ENCODE data around the gene SLC39A11. TPM values are rescaled to one million over a fixed set of nuclear protein-coding genes. Genes with fewer than 3 reads are reported as not detected.
A peak's percentile ranks its signal among the peaks of the same experiment; 100 is the strongest.

SLC39A11 gene
- total and polyA plus RNA-seq, 4 donors = 9.3 to 49.3 (median 24.7) TPM

DNA sequence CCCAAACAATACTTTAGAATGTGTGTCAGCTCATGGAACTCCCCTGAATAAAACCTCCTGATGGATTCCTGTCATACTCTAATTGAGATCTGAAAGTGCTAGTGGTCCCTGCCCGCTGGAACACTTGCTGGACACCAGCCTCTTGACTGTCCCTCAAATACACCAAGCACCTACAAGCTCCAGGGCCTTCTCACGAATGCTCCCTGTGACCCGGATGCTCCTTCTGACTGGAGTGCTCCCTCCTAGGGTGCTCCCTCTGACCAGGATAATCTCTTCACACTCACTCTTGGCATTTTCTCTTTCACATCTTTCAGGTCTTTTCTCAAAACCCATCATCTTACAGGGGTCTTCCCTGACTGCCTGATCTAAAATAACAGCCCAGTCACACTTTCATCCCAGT lies 205.9 kb downstream of the SLC39A11 start:
- H3K27me3 ChIP-seq (ENCODE audit: control insufficient read depth in 3 of 3, insufficient read depth in 3 of 3, low read length in 2 of 3) = no peaks in the 10 kb centered on the region
- DNase-seq = no peak
- no peaks in the 10 kb centered on the region for H3K9me3 ChIP-seq (ENCODE audit: control insufficient read depth in 4 of 4, insufficient read depth in 3 of 4, low read length in 3 of 4)
- H3K4me1 ChIP-seq (ENCODE audit: control insufficient read depth in 5 of 5, insufficient read depth in 5 of 5, low read length in 5 of 5) = no peaks in the 10 kb centered on the region
- 97% methylated on average over 3 of the region's 3 CpGs for WGBS, 2 donors
- H3K9ac ChIP-seq (ENCODE audit: insufficient read depth in 1 of 2, low read length in 2 of 2) = no peak overlapping the region
- no peak for ATAC-seq (ENCODE audit: insufficient read depth, low FRiP score)
- no peak overlapping the region for H3K4me3 ChIP-seq
- TF ChIP-seq, protein P1, sequence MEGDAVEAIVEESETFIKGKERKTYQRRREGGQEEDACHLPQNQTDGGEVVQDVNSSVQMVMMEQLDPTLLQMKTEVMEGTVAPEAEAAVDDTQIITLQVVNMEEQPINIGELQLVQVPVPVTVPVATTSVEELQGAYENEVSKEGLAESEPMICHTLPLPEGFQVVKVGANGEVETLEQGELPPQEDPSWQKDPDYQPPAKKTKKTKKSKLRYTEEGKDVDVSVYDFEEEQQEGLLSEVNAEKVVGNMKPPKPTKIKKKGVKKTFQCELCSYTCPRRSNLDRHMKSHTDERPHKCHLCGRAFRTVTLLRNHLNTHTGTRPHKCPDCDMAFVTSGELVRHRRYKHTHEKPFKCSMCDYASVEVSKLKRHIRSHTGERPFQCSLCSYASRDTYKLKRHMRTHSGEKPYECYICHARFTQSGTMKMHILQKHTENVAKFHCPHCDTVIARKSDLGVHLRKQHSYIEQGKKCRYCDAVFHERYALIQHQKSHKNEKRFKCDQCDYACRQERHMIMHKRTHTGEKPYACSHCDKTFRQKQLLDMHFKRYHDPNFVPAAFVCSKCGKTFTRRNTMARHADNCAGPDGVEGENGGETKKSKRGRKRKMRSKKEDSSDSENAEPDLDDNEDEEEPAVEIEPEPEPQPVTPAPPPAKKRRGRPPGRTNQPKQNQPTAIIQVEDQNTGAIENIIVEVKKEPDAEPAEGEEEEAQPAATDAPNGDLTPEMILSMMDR (IDR thresholded peaks at IDR 0.05; ENCODE audit: control extremely low read depth, extremely low read depth) = no peak
- H3K36me3 ChIP-seq (ENCODE audit: control insufficient read depth in 4 of 4, insufficient read depth in 4 of 4, low read length in 4 of 4) = peaks cover 0 to 6% (median 1%) of the 10 kb centered on the region in 4 donors
- H3K27ac ChIP-seq (ENCODE audit: low read depth in 1 of 2, low read length in 1 of 2) = no peak overlapping the region

DNA sequence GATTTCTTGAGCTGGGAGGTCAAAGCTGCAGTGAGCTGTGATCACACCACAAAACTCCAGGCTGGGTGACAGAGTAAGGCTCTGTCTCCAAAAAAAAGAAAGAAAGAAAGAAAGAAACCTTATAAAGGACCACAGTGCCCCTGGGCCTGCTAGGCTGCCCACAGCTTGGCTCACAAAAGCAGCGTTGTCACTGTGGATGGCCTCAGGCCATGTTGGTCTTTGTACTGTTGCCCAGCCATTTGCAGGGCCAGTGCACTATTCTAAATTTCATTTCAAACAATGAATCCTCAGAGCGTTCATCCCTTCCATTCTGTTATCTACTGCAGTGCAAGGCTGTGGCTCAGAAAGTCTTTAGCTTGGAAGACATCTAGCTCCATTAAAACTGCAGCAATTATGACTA lies 208.4 kb downstream of the SLC39A11 start:
- TF ChIP-seq, protein P1 (IDR thresholded peaks at IDR 0.05; ENCODE audit: control extremely low read depth, extremely low read depth) = no peak
- no peak for DNase-seq
- Histone ChIP-seq H3K27me3 (ENCODE audit: control insufficient read depth in 3 of 3, insufficient read depth in 3 of 3, low read length in 2 of 3) (no peaks in the 10 kb centered on the region), H3K4me1 (ENCODE audit: control insufficient read depth in 5 of 5, insufficient read depth in 5 of 5, low read length in 5 of 5) (no peaks in the 10 kb centered on the region), H3K27ac (ENCODE audit: low read depth in 1 of 2, low read length in 1 of 2) (no peak overlapping the region), H3K9ac (ENCODE audit: insufficient read depth in 1 of 2, low read length in 2 of 2) (no peak overlapping the region), H3K9me3 (ENCODE audit: control insufficient read depth in 4 of 4, insufficient read depth in 3 of 4, low read length in 3 of 4) (peaks cover 0 to 9% (median 3%) of the 10 kb centered on the region in 4 donors), H3K4me3 (no peak overlapping the region), H3K36me3 (ENCODE audit: control insufficient read depth in 4 of 4, insufficient read depth in 4 of 4, low read length in 4 of 4) (peaks cover 0 to 6% (median 0%) of the 10 kb centered on the region in 4 donors)
- ATAC-seq (ENCODE audit: insufficient read depth, low FRiP score) = no peak
- WGBS, 2 donors = 93 to 100% methylated on average over 2 of the region's 2 CpGs

DNA sequence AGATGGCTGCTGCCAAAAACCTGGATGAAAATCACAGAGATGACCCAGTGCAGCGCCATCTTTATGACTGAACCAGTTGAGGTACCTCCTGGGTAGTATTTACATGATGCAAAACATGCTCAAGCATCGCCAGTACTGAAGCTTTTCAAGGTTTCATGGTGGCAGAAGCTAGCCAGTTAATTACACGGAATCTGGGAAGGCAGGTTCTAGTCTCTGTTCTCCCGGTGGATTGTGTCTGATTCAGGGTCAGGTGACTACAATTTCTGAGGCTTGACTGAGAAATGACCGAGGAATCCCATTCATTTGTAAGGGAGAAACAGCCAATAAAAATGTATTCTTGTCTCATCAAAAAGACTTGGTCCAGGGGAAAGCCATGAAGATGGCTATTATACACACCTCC lies 209.1 kb downstream of the SLC39A11 start:
- Histone ChIP-seq H3K36me3 (ENCODE audit: control insufficient read depth in 4 of 4, insufficient read depth in 4 of 4, low read length in 4 of 4) (peaks cover 0 to 6% (median 0%) of the 10 kb centered on the region in 4 donors), H3K27ac (ENCODE audit: low read depth in 1 of 2, low read length in 1 of 2) (no peak overlapping the region), H3K9me3 (ENCODE audit: control insufficient read depth in 4 of 4, insufficient read depth in 3 of 4, low read length in 3 of 4) (peaks cover 0 to 9% (median 3%) of the 10 kb centered on the region in 4 donors), H3K9ac (ENCODE audit: insufficient read depth in 1 of 2, low read length in 2 of 2) (no peak overlapping the region), H3K4me3 (no peak overlapping the region), H3K4me1 (ENCODE audit: control insufficient read depth in 5 of 5, insufficient read depth in 5 of 5, low read length in 5 of 5) (no peaks in the 10 kb centered on the region), H3K27me3 (ENCODE audit: control insufficient read depth in 3 of 3, insufficient read depth in 3 of 3, low read length in 2 of 3) (no peaks in the 10 kb centered on the region)
- TF ChIP-seq, protein P1 (IDR thresholded peaks at IDR 0.05; ENCODE audit: control extremely low read depth, extremely low read depth) = no peak
- ATAC-seq (ENCODE audit: insufficient read depth, low FRiP score) = no peak
- DNase-seq = no peak
- WGBS, 2 donors = 96% methylated on average over 5 of the region's 5 CpGs

DNA sequence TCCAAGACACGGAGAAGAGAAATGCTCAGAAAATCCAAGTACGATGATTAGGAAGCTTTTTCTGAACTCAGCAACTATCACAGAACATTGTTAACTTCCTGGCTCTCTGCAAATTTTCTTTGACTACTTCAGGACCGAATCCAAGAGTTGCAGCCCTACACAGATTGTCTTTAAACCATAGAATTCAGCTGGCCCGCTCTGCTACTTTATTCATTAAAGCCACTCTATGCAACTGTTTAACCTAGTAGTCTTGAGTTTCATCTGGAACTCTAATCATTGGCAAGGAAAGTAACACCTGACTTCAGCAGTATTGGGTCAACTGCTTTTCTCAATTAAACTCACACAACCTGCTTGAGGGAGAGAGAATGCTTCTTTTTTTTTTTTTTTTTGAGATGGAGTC lies 210.1 kb downstream of the SLC39A11 start:
- no peaks in the 10 kb centered on the region for H3K27me3 ChIP-seq (ENCODE audit: control insufficient read depth in 3 of 3, insufficient read depth in 3 of 3, low read length in 2 of 3)
- H3K9ac ChIP-seq (ENCODE audit: insufficient read depth in 1 of 2, low read length in 2 of 2) = no peak overlapping the region
- TF ChIP-seq, protein P1 (IDR thresholded peaks at IDR 0.05; ENCODE audit: control extremely low read depth, extremely low read depth) = no peak
- H3K36me3 ChIP-seq (ENCODE audit: control insufficient read depth in 4 of 4, insufficient read depth in 4 of 4, low read length in 4 of 4) = peaks cover 0 to 6% (median 1%) of the 10 kb centered on the region in 4 donors
- no peak overlapping the region for H3K27ac ChIP-seq (ENCODE audit: low read depth in 1 of 2, low read length in 1 of 2)
- H3K4me3 ChIP-seq = no peak overlapping the region
- DNase-seq (peak in 1 of 3 donors; percentile 37), ATAC-seq (ENCODE audit: insufficient read depth, low FRiP score) (no peak)
- H3K4me1 ChIP-seq (ENCODE audit: control insufficient read depth in 5 of 5, insufficient read depth in 5 of 5, low read length in 5 of 5) = no peaks in the 10 kb centered on the region
- peaks cover 0 to 9% (median 3%) of the 10 kb centered on the region in 4 donors for H3K9me3 ChIP-seq (ENCODE audit: control insufficient read depth in 4 of 4, insufficient read depth in 3 of 4, low read length in 3 of 4)
- WGBS, 2 donors = 92% methylated on average over 4 of the region's 4 CpGs

All from lung (tissue), 12 donors.